Measurements from ENCODE around the gene CCDC88C.

DNA sequence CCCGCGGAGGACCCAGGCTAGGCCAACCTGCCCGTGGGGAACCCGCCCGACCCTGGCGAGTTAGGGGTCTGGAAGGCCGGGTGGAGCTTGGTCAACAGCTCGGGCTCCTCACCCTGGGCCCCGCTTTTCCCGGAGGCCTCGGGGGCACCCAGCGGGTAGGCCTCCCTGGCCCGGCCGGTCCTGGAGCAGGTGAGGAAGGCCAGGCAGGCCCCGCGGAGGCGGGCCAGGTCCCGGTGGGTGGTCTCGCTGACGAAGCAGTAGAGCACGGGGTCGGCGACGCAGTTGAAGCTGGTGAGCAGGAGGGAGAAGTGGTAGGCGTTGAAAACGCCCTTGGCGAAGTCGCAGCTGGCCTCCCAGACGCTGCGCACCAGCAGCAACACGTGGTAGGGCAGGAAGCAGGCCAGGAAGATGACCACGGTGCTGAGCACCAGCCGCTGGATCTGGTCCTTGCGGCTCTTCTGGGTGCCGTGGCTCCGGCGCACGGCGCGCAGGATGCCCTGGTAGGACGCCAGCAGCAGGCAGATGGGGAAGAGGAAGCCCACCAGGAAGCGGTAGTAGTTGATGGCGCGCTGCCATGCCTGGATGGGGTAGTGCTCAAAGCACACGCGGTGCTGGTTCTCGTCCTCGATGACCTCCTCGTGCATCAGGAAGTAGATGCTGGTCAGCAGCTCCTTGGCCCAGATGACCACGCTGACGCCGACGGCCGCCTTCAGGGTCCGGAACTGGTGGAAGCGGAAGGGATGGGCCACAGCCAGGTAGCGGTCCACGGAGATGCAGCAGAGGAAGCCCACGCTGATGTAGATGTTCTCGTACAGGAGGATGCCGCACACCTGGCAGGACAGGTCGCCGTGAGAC lies 183.5 kb downstream of the CCDC88C start:
- TF ChIP-seq POLR2A (IDR thresholded peaks at IDR 0.05): no peak
- TF ChIP-seq CTCF (IDR thresholded peaks at IDR 0.05 in 4 of 5, conservative IDR thresholded peaks at IDR 0.05 in 1 of 5): no peak
